Measurements from ENCODE around the gene GRHL1.
A peak's percentile ranks its signal among the peaks of the same experiment; 100 is the strongest.

Gene GRHL1

GRCh38 chr2:10047616-10048500 lies 96.4 kb downstream of the GRHL1 start:
- DNase-seq: no peak

DNA sequence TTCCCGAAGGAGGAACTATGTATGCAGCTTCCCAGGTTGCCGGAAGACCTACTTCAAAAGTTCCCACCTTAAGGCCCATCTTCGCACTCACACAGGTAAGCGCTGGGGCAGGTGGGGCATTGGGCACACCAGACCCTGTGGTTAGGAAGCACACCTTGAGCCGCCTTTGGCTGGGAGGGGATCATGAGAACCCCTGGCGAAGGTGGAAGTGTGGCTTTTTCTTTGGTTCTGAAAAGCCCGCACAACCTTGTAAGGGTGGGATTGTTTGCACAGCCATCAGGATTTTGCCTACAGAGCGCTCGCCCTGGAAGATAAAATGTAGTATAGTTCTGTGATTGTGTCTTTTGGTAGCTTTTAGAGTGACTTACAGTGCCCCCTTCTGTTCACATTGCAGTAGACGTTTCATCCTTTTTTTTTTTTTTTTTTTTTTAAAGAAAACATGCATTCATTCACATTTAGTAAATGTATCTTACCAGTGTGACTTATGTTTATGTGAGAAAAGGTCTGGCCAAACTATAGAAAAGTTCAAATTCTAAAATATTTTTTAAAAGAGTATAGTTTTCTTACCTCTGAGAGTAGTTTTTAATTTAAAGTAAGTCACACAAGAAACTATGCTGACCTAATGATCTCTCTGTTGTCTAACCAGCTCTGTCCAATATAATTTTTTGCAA lies 97.1 kb downstream of the GRHL1 start:
- DNase-seq: peak; percentile 92
